Body of pancreas (tissue), 4 donors: ENCODE results near the gene AFF3. TPM values are rescaled to one million over a fixed set of nuclear protein-coding genes. Genes with fewer than 3 reads are reported as not detected.

Experiments used
- ATAC-seq: fragments of 150-250 bp; one replicate; pipeline ENCODE4 v1.9.1; 2016
- DNase-seq, 4 donors: peaks; one replicate each; pipeline ENCODE4 v3.0.0-alpha.2; 2019
- H3K27ac ChIP-seq, 4 donors: fragments of 200-600 bp; sonication (generic); 1 replicate in 3 of 4; 2 replicates in 1 of 4; pipeline versions ENCODE4 v1.5.1 to v1.6.1; 2016 to 2019; ENCODE audit warnings: mild to moderate bottlenecking in 1 of 4, mixed read lengths in 1 of 4, moderate library complexity in 1 of 4
- H3K27me3 ChIP-seq, 2 donors: fragments of 200-600 bp; sonication (generic); one replicate each; pipeline ENCODE4 v1.6.0; 2016; ENCODE audit warnings: mild to moderate bottlenecking in 1 of 2
- H3K36me3 ChIP-seq, 2 donors: fragments of 200-600 bp; sonication (generic); replicated peaks in 1 of 2; 2 replicates each; pipeline ENCODE4 v1.5.1; 2016; ENCODE audit warnings: low read depth in 2 of 2; ENCODE audit not compliant: insufficient read depth in 1 of 2
- H3K4me1 ChIP-seq: fragments of 200-600 bp; sonication (generic); one replicate; pipeline ENCODE4 v1.6.0; 2016
- H3K4me3 ChIP-seq, 2 donors: fragments of 200-600 bp; sonication (generic); 1 replicate in 1 of 2; 2 replicates in 1 of 2; pipeline ENCODE4 v1.5.1; 2016 to 2019
- H3K9me3 ChIP-seq, 3 donors: fragments of 200-600 bp; sonication (generic); 1 replicate in 2 of 3; 2 replicates in 1 of 3; pipeline ENCODE4 v1.5.1; 2016
- POLR2A ChIP-seq, 3 donors: fragments of 450-650 bp; IDR thresholded peaks; one replicate each; pipeline ENCODE4 v1.6.1; 2016; ENCODE audit warnings: antibody characterized with exemption in 3 of 3, mild to moderate bottlenecking in 2 of 3
- WGBS, 2 donors: methylation state at CpG; one replicate each; pipeline ENCODE4 v1.1.5; 2017; 5-methylcytosine and 5-hydroxymethylcytosine counted together
- intact Hi-C: fragments of 100-400 bp; cut with DNase I; formaldehyde crosslinking; loops from one replicate; pipeline ENCODE4 v1.15.1; 2023
- total RNA-seq, 2 donors: library from RNA; depleted of rRNA; stranded (reverse); fragments of >200 nt; gene quantifications; one replicate each; pipeline ENCODE4 v1.1.0, GENCODE V29; 2016
- TF ChIP-seq, protein P1 (sequence below), 7 experiments: fragments of 450-650 bp in 4 of 7; fragments of 200-600 bp in 3 of 7; sonication (generic) in 3 of 7; IDR thresholded peaks; one replicate each; pipeline ENCODE4 v1.5.1; 2016 to 2019; ENCODE audit warnings: antibody characterized with exemption in 7 of 7

The AFF3 gene
- total RNA-seq, 2 donors from 2014 or later, result 0.52 to 0.99 TPM

DNA sequence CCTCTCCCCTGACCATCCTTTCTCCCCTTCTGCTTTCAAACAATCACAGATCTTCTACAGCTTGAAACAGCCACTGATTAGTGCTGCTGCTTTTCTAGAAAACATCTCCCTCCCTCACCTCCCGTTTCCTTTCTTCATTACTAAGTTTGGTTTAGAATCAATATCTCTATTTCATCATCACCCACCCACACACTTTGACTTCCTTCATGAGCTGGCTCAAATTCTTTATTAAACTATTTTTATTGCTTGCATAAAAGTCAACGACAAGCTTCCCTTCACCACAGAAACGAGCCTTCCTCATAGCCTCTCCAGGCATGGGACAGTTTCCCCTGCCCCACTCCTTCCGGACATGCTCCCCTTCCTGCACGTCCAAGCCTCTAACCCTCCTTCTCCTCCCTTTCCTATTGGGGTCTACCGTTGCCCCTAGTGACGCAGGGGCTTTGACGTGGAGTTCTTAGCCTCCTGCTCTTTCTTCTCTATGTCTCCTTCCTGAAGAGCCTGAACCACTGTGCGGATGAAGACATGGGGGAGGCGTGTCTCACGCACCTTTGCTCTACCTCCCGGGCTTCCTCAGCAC lies 172.0 kb downstream of the AFF3 start:
- DNase-seq (no peak), ATAC-seq (no peak)
- Histone ChIP-seq H3K4me1 (no peaks in the 10 kb centered on the region), H3K9me3 (no peaks in the 10 kb centered on the region), H3K36me3 (no peaks in the 10 kb centered on the region), H3K27ac (no peak overlapping the region), H3K27me3 (no peaks in the 10 kb centered on the region), H3K4me3 (no peak overlapping the region)
- no peak for TF ChIP-seq POLR2A (IDR thresholded peaks at IDR 0.05)
- TF ChIP-seq, protein P1, sequence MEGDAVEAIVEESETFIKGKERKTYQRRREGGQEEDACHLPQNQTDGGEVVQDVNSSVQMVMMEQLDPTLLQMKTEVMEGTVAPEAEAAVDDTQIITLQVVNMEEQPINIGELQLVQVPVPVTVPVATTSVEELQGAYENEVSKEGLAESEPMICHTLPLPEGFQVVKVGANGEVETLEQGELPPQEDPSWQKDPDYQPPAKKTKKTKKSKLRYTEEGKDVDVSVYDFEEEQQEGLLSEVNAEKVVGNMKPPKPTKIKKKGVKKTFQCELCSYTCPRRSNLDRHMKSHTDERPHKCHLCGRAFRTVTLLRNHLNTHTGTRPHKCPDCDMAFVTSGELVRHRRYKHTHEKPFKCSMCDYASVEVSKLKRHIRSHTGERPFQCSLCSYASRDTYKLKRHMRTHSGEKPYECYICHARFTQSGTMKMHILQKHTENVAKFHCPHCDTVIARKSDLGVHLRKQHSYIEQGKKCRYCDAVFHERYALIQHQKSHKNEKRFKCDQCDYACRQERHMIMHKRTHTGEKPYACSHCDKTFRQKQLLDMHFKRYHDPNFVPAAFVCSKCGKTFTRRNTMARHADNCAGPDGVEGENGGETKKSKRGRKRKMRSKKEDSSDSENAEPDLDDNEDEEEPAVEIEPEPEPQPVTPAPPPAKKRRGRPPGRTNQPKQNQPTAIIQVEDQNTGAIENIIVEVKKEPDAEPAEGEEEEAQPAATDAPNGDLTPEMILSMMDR (IDR thresholded peaks at IDR 0.05), result no peak
- intact Hi-C loops, result no loop called here
- WGBS, 2 donors, result 58 to 67% methylated on average over 12 of the region's 12 CpGs

DNA sequence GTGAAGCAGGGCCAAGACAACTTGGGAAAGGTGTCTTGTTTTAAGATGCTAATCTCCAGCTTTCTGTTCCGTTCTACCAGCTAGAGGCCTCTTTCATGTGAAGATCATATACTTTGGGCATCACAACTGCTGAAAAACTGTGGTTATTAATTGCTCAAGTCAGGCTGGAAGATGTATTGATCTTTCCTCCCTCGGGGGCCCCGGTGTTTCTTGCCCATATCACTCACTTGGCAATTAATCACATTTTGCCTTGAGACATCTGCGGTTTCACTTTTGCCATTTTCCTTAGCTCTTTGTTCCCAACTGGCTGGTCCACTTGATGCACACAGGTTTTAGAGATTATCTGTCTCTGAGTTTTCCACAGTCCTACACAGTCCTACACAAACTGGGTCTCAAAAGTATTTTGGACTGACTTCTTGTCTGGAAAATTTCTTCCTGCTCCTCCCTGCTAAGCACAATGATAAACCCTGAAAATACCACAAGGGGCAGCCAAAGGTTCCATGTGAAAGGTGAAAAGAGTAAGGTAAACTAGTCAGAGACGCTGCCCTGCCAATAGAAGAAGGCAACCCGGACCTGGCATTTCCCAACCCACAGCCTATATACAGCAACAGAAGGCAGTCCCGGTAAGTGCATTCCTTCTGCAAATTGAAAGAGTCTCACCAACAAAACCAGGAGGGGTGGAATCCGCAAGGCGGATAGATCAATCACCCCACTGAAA lies 181.0 kb downstream of the AFF3 start:
- intact Hi-C loops, result no loop called here
- Histone ChIP-seq H3K36me3 (no peaks in the 10 kb centered on the region), H3K4me3 (no peak overlapping the region), H3K9me3 (no peaks in the 10 kb centered on the region), H3K27me3 (no peaks in the 10 kb centered on the region), H3K27ac (no peak overlapping the region), H3K4me1 (no peaks in the 10 kb centered on the region)
- 68 to 69% methylated on average over 9 of the region's 9 CpGs for WGBS, 2 donors
- TF ChIP-seq POLR2A (IDR thresholded peaks at IDR 0.05), result no peak
- TF ChIP-seq, protein P1 (IDR thresholded peaks at IDR 0.05), result no peak
- DNase-seq, result no peak
- no peak for ATAC-seq

DNA sequence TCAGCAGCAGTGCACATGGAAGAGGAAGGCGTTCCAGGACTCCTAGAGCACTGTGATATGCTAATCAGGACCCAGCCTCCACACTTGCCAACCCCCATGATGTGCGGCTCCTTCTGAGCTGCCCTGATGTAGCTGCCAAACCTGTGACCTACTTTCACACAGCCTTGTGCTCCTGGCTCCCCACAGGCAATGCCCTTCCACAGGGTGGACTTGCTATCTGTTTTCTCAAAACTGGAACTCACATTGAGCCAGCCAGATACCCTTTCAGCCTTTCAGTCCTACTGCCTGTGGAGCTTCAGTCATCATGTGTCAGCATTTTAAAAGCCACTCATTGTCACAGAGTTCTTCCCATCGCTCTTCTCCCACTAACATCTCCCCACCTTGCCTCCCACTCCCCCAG lies 181.6 kb downstream of the AFF3 start:
- H3K4me1 ChIP-seq, result no peaks in the 10 kb centered on the region
- DNase-seq, result peak in 1 of 4 donors; percentile 13
- no peak overlapping the region for H3K27ac ChIP-seq
- H3K27me3 ChIP-seq, result no peaks in the 10 kb centered on the region
- no peak overlapping the region for H3K4me3 ChIP-seq
- ATAC-seq, result no peak
- WGBS, 2 donors, result 60 to 63% methylated on average over 2 to 3 of the region's 3 CpGs
- no peaks in the 10 kb centered on the region for H3K9me3 ChIP-seq
- H3K36me3 ChIP-seq, result no peaks in the 10 kb centered on the region
- intact Hi-C loops, result no loop called here
- TF ChIP-seq, protein P1 (IDR thresholded peaks at IDR 0.05), result no peak
- TF ChIP-seq POLR2A (IDR thresholded peaks at IDR 0.05), result no peak

DNA sequence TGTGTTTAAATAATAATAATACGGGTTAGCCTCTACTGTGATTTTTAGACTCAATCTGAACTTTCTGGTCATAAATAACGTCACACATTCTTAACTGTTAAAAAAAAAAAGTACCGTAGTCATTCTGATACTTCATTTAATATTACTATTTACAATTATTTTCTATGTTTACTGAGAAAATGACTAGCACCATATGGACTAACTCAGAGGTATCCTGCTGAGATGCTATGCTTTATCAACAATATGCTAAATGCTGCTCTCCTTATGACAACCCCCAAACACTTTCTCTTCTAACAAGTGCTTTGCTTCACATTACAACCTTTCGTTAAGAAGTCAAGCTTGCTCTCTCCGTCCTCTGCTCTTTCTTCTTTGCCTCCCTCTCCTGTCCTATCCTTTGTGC lies 182.1 kb downstream of the AFF3 start:
- intact Hi-C loops, result no loop called here
- Histone ChIP-seq H3K27me3 (no peaks in the 10 kb centered on the region), H3K36me3 (no peaks in the 10 kb centered on the region), H3K4me1 (no peaks in the 10 kb centered on the region), H3K27ac (no peak overlapping the region), H3K4me3 (no peak overlapping the region), H3K9me3 (no peaks in the 10 kb centered on the region)
- 73 to 86% methylated on average over 5 of the region's 5 CpGs for WGBS, 2 donors
- no peak for TF ChIP-seq POLR2A (IDR thresholded peaks at IDR 0.05)
- TF ChIP-seq, protein P1 (IDR thresholded peaks at IDR 0.05), result no peak
- DNase-seq (no peak), ATAC-seq (no peak)
